ENCODE measurements around the gene TMEM17.
"Not testable (repeated sequence)": the region's sequence is repeated elsewhere in the genome, so short reads cannot be mapped to it uniquely, and the experiment has no call there.

TMEM17 gene

DNA sequence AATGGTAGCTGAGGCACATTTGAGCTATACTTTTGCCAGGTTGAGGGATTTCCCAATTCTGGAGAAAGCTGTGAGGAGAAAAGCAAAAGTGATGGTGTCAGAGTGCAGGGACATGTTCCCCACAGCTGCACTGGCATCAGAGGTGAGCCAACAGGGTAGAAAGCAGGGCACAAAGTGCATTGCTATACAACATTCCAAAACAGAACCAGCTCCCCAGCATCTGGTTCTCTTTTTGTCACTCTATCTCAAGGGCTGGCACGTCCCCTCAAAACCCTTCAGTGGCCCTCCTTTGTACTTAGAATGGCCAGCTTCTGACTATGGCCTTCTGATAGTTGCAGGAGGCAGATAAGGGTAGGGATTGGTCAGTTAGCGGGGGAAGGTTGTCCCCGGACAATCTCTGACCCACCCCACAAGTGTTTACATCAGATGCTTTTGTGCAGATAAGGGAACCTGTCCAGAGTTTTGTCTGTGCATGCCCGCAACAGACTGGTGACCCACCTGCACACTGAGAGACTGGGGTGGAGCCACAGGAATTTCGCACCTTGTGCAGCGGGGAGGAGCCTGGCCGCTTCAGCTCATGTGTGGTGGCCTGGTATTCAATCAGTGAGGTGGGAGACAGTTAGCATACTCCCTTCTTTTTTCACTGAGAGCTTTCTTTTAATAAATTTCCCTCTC lies 31.0 kb upstream of the TMEM17 start:
- no peaks in the 10 kb centered on the region for H3K27me3 ChIP-seq (ENCODE audit: insufficient read depth, low read length)
- H3K27ac ChIP-seq (ENCODE audit: low read depth, low read length, poor library complexity, severe bottlenecking), result no peak overlapping the region
- H4K20me1 ChIP-seq (ENCODE audit: insufficient read depth, low read length), result no peaks in the 10 kb centered on the region
- H3F3A ChIP-seq (ENCODE audit: insufficient read depth, low read length), result no peaks in the 10 kb centered on the region
- no peak overlapping the region for H3K4me3 ChIP-seq (ENCODE audit: low read depth, low read length, poor library complexity, severe bottlenecking)
- H3K9ac ChIP-seq (ENCODE audit: low read length), result no peak overlapping the region
- no peak overlapping the region for H2AFZ ChIP-seq (ENCODE audit: low read length)
- H3K9me3 ChIP-seq (ENCODE audit: low read length), result no peaks in the 10 kb centered on the region
- no peak overlapping the region for H3K4me2 ChIP-seq (ENCODE audit: low read length)
- no peaks in the 10 kb centered on the region for H3K9me2 ChIP-seq (ENCODE audit: low read depth, low read length)
- H3K36me3 ChIP-seq (ENCODE audit: insufficient read depth, low read length), result no peaks in the 10 kb centered on the region
- H3K79me2 ChIP-seq (ENCODE audit: insufficient read depth, low read length), result no peaks in the 10 kb centered on the region
- no peaks in the 10 kb centered on the region for H3K4me1 ChIP-seq (ENCODE audit: insufficient read depth, low read length, severe bottlenecking)
- TF ChIP-seq EZH2 (IDR thresholded peaks at IDR 0.05; ENCODE audit: borderline replicate concordance, low read length), result no peak
- TF ChIP-seq, protein P1, sequence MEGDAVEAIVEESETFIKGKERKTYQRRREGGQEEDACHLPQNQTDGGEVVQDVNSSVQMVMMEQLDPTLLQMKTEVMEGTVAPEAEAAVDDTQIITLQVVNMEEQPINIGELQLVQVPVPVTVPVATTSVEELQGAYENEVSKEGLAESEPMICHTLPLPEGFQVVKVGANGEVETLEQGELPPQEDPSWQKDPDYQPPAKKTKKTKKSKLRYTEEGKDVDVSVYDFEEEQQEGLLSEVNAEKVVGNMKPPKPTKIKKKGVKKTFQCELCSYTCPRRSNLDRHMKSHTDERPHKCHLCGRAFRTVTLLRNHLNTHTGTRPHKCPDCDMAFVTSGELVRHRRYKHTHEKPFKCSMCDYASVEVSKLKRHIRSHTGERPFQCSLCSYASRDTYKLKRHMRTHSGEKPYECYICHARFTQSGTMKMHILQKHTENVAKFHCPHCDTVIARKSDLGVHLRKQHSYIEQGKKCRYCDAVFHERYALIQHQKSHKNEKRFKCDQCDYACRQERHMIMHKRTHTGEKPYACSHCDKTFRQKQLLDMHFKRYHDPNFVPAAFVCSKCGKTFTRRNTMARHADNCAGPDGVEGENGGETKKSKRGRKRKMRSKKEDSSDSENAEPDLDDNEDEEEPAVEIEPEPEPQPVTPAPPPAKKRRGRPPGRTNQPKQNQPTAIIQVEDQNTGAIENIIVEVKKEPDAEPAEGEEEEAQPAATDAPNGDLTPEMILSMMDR (IDR thresholded peaks at IDR 0.05; ENCODE audit: low read length), result no peak

DNA sequence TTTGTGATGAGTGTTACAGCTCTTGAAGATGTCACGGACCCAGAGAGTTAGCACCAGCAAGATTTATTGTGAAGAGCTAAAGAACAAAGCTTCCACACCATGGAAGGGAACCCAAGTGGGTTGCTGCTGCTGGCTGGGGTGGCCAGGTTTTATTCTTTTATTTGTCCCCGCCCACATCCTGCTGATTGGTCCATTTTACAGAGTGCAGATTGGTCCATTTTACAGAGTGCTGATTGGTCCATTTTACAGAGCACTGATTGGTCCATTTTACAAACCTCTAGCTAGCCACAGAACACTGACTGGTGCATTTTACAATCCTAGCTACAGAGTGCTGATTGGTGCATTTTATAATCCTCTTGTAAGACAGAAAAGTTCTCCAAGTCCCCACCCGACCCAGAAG lies 29.5 kb upstream of the TMEM17 start:
- not testable (repeated sequence) for H3K4me2 ChIP-seq (ENCODE audit: low read length); H2AFZ ChIP-seq (ENCODE audit: low read length); H3K27ac ChIP-seq (ENCODE audit: low read depth, low read length, poor library complexity, severe bottlenecking); H3K9me2 ChIP-seq (ENCODE audit: low read depth, low read length); H3F3A ChIP-seq (ENCODE audit: insufficient read depth, low read length); H3K4me1 ChIP-seq (ENCODE audit: insufficient read depth, low read length, severe bottlenecking); H3K27me3 ChIP-seq (ENCODE audit: insufficient read depth, low read length); H3K4me3 ChIP-seq (ENCODE audit: low read depth, low read length, poor library complexity, severe bottlenecking); H4K20me1 ChIP-seq (ENCODE audit: insufficient read depth, low read length); H3K79me2 ChIP-seq (ENCODE audit: insufficient read depth, low read length); H3K9me3 ChIP-seq (ENCODE audit: low read length); H3K36me3 ChIP-seq (ENCODE audit: insufficient read depth, low read length); H3K9ac ChIP-seq (ENCODE audit: low read length)

DNA sequence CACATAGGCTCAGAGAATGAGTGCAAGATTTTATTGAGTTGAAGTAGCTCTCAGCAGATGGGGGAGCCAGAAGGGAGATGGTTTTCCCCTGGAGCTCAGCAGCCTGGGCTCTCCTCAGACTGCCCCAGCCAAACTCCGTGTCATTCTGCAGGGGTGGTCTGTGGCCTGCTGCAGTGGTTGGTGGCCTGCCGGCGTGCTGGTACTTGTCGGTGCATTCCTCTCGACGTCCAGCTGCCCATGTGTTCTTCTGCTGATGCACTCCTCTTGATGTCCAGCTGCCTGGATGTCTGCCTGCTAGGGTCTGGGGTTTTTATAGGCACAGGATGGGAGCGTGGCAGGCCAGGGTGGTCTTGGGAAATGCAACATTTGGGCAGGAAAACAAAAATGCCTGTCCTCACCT lies 25.6 kb upstream of the TMEM17 start:
- no peaks in the 10 kb centered on the region for H3K27me3 ChIP-seq (ENCODE audit: insufficient read depth, low read length)
- H3K9me3 ChIP-seq (ENCODE audit: low read length), result no peaks in the 10 kb centered on the region
- H4K20me1 ChIP-seq (ENCODE audit: insufficient read depth, low read length), result no peaks in the 10 kb centered on the region
- H3K27ac ChIP-seq (ENCODE audit: low read depth, low read length, poor library complexity, severe bottlenecking), result no peak overlapping the region
- H3F3A ChIP-seq (ENCODE audit: insufficient read depth, low read length), result no peaks in the 10 kb centered on the region
- H3K4me1 ChIP-seq (ENCODE audit: insufficient read depth, low read length, severe bottlenecking), result no peaks in the 10 kb centered on the region
- no peaks in the 10 kb centered on the region for H3K36me3 ChIP-seq (ENCODE audit: insufficient read depth, low read length)
- no peaks in the 10 kb centered on the region for H3K79me2 ChIP-seq (ENCODE audit: insufficient read depth, low read length)
- no peak overlapping the region for H3K4me3 ChIP-seq (ENCODE audit: low read depth, low read length, poor library complexity, severe bottlenecking)
- no peak overlapping the region for H2AFZ ChIP-seq (ENCODE audit: low read length)
- TF ChIP-seq, protein P1 (IDR thresholded peaks at IDR 0.05; ENCODE audit: low read length), result no peak
- no peak for TF ChIP-seq EZH2 (IDR thresholded peaks at IDR 0.05; ENCODE audit: borderline replicate concordance, low read length)
- H3K9me2 ChIP-seq (ENCODE audit: low read depth, low read length), result no peaks in the 10 kb centered on the region
- no peak overlapping the region for H3K9ac ChIP-seq (ENCODE audit: low read length)
- no peak overlapping the region for H3K4me2 ChIP-seq (ENCODE audit: low read length)

DNA sequence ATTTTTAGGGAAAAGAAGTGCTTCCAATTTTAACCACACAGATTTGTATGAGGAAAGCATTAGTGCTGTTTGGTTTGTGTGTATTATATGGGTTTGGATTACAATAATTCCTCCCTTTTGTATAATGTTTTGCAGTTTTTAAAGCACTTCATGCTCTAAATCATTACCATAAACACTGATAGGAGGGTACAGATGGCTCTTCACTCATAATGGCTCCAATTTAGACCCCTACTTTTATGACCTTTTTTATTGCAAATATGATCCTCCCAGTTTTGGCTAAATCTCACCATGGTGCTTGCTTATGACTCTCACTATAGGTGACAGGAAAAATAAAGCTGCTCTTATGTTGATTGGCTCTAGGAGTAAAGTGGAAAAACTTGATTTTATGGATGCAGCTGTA lies 23.8 kb upstream of the TMEM17 start:
- H3F3A ChIP-seq (ENCODE audit: insufficient read depth, low read length), result no peaks in the 10 kb centered on the region
- TF ChIP-seq, protein P1 (IDR thresholded peaks at IDR 0.05; ENCODE audit: low read length), result no peak
- no peak for TF ChIP-seq EZH2 (IDR thresholded peaks at IDR 0.05; ENCODE audit: borderline replicate concordance, low read length)
- no peak overlapping the region for H3K4me2 ChIP-seq (ENCODE audit: low read length)
- H3K27ac ChIP-seq (ENCODE audit: low read depth, low read length, poor library complexity, severe bottlenecking), result no peak overlapping the region
- no peaks in the 10 kb centered on the region for H3K9me3 ChIP-seq (ENCODE audit: low read length)
- H3K36me3 ChIP-seq (ENCODE audit: insufficient read depth, low read length), result no peaks in the 10 kb centered on the region
- H3K4me1 ChIP-seq (ENCODE audit: insufficient read depth, low read length, severe bottlenecking), result no peaks in the 10 kb centered on the region
- H3K4me3 ChIP-seq (ENCODE audit: low read depth, low read length, poor library complexity, severe bottlenecking), result no peak overlapping the region
- no peaks in the 10 kb centered on the region for H3K79me2 ChIP-seq (ENCODE audit: insufficient read depth, low read length)
- no peaks in the 10 kb centered on the region for H4K20me1 ChIP-seq (ENCODE audit: insufficient read depth, low read length)
- no peaks in the 10 kb centered on the region for H3K27me3 ChIP-seq (ENCODE audit: insufficient read depth, low read length)
- H3K9ac ChIP-seq (ENCODE audit: low read length), result no peak overlapping the region
- no peak overlapping the region for H2AFZ ChIP-seq (ENCODE audit: low read length)
- no peaks in the 10 kb centered on the region for H3K9me2 ChIP-seq (ENCODE audit: low read depth, low read length)
